GM15510 (cell line): ENCODE measurements around the gene RHOT2.

Source experiments
- POLR2A ChIP-seq: IDR thresholded peaks from 3 replicates; pipeline ENCODE4 v1.6.1; 2011; ENCODE audit warnings: borderline replicate concordance; ENCODE audit not compliant: insufficient read length; ENCODE audit errors: extremely low read depth

RHOT2 gene

DNA sequence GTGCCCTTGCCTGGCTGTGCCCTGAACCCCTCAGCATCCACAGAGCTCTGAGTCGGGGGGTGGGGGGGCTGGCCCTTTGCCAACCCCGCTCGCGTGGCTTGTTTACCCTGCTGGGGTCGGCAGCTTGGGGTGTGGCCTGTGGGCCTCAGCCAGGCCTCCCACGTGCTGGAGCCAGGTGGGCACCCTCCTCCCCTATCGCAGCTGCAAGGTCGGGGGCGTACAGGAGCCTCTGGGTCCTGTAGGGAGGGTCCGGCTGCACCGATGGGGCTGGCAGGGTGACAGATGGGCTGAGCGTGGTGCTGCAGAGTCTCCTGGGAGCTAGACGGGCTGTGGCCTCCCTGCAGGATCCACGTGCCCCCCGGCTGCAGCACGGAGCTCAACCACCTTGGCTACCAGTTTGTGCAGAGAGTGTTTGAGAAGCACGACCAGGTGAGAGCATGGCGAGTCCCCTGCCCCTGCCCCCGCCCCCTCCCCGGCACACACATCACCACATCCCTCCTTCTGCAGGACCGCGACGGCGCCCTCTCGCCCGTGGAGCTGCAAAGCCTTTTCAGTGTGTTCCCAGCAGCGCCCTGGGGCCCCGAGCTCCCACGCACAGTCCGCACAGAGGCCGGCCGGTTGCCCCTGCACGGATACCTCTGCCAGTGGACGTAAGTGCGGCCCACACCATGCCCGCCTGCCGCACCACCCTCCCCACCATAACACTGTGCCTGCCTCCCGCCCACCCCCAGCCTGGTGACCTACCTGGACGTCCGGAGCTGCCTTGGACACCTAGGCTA lies 3.6 kb downstream of the RHOT2 start:
- TF ChIP-seq POLR2A, result no peak

- TF ChIP-seq POLR2A, result no peak
These were observed 4.4 kb downstream of the RHOT2 start for GRCh38 chr16:672371-672770.

DNA sequence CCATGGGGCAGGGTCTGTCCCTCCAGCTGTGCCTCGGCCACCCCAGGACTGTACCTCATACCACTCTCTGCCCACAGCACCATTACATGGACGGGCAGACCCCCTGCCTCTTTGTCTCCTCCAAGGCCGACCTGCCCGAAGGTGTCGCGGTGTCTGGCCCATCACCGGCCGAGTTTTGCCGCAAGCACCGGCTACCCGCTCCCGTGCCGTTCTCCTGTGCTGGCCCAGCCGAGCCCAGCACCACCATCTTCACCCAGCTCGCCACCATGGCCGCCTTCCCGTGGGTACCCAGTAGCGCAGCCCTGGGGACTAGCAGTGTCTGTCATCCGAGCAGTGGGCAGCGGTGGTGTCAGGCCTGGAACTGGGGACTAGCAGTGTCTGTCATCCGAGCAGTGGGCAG lies 4.9 kb downstream of the RHOT2 start:
- TF ChIP-seq POLR2A, result no peak

- no peak for TF ChIP-seq POLR2A
These were observed 5.6 kb downstream of the RHOT2 start for GRCh38 chr16:673399-673991.

- no peak for TF ChIP-seq POLR2A
These were observed 6.4 kb downstream of the RHOT2 start for GRCh38 chr16:674214-674881.

DNA sequence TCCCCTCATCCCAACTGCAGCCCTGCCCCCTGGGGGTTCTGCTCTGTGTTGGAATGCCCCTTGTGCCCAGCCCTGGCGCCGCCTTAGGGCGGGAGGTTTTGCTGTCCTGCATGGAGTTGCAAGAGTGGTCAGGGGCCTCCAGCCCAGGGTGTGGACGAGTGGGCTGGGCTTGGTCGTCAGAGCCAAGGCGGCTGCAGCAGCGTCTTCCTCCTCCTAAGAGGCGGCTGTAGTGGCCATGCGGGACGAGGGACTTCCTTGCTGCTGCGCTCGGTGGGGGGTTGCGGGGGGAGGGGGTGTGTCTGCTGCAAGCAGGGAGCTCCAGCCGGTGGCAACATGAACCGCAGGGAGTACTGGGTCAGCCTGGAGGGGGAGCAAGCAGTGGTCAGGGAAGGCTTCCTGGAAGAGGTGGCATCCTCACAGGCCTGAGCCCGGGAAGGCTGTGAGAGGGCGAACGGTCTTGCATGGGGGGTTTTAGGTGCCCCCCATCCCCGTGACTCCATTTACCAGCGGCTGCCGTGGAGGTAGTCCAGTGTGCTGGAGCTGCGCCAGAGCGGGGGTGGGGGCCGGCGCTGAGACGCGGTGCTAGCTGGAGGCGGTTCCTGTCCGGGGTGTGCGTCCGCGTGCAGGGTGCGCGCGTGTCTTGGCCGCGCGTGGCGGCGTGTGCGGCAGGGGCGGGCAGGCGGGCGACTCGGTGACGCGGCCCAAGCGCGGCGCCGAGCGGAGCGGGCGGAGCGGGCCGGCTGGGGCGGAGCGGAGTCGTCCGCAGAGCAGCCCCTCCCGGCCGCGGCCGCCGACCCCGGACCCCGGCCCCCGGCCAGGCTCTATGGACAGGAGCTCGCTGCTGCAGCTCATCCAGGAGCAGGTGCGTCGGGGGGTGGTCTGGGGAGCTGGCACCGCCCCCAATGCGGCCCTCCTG lies 7.3 kb downstream of the RHOT2 start, which contains the start of gene RHBDL1:
Gene RHBDL1, plus strand, starts transcription at position 704 of the 916 bp plus-strand sequence. Its CDS starts 120 bp downstream, at position 824.
- TF ChIP-seq POLR2A, result no peak

DNA sequence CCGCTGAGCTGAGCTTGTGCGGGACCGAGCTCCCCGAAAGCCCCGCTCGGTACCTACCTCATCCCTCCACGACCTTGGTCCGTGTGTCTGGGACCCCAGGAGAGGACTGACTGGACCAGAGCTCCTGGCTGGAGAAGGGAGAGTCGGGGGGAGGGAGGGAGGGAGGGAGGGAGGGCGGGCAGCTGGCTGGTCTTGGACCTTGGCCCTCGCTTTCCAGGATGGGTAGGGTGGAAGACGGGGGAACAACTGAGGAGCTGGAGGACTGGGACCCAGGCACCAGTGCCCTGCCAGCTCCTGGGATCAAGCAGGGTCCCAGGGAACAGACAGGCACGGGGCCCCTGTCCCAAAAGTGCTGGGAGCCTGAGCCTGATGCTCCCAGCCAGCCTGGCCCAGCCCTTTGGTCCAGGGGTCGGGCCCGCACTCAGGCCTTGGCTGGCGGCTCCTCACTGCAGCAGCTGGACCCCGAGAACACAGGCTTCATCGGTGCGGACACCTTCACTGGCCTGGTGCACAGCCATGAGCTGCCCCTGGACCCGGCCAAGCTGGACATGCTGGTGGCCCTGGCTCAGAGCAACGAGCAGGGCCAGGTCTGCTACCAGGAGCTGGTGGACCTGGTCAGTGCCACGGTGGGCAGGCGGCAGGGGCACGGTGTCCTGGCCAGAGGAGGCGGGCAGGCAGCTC lies 8.1 kb downstream of the RHOT2 start:
- TF ChIP-seq POLR2A, result no peak

GRCh38 chr16:676565-676902 lies 8.6 kb downstream of the RHOT2 start:
- TF ChIP-seq POLR2A, result no peak

DNA sequence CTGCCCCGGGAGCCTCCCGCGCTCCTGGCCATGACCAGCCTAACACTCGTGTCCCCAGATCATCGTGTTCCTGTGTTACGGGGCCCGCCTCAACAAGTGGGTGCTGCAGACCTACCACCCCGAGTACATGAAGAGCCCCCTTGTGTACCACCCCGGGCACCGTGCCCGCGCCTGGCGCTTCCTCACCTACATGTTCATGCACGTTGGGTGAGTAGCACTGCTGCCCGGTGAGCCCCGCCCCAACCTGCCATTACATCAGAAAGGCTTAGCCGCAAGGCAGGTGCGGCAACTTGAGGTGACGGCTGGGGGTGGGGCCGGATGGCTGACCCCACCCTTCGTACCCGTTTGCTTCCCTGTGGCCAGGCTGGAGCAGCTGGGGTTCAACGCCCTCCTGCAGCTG lies 9.0 kb downstream of the RHOT2 start:
- TF ChIP-seq POLR2A, result no peak

- TF ChIP-seq POLR2A, result no peak
These were observed 9.6 kb downstream of the RHOT2 start for GRCh38 chr16:677316-678190.

DNA sequence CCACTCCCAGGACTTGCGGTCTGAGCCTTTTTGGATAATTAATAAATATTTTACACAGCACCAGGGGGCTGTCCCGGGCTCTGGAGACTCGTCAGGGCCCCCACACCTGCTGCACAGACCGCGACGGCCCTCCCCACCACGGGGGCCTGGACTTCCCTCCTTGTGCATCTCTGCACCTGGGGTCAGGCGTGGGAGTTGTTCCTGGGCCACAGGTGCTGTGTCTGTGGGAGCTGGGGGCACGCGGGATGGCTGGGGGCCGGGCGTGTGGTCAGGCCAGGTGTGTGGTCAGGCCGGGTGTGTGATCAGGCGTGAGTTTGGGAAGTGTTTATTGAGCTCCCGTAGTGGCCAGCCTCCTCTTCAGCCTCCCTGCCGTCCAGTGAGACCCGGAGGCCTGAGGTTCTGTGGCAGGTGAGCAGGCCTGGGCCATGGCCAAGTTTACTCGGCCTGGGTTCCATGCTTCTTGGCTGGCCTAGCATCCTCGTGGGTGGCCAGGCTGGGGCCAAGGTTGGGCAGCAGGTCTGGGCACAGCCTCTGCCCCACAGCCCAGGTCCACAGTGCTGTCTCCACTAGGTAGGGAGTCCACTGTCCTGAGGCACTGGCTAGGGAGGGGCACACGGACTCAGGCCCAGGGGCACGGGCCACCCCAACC lies 10.4 kb downstream of the RHOT2 start:
- no peak for TF ChIP-seq POLR2A

DNA sequence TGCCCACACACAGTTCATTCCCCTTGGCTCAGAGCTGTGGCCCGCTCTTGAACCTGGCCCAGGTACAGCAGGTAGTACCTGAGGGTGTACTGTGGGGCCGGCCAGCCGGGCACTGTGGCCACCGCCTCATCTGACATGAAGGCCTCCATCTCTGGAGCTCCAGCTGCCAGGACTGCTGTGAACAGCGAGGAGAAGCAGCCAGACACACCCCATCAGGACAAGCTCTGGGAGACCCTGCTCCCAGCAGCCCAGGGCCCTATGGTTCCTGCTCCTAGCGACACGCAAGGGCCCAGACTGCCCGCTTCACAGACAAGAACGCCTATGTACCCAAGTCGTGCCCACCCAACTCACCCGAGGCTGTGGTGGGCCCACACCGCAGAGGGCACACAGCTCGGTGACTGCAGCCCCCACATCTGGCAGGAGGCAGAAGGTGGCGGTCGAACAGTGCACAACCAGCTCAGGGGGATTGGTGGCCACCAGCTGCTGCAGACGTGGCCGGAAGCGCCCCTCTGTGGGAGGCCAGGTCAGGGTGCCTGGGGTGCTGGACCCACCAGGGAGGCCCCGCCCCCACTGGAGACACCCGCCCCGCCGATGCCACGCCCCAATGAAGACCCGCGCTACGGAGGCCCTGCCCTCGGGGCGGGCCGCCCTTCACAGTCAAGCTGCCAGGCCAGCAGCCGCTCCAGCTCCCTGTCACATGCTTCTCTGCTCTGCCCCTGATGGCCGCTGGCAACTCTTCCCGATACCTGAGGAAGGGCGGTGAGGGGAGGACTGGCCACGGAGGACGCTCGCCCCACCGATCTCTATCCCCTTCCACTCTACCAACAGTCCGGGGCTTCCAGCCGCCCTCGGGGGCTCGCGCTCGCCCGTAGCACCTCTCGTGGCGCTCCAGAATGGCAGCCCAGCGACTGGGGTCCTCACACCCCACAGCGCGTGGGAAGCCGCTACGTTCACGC lies 11.2 kb downstream of the RHOT2 start:
- TF ChIP-seq POLR2A, result peak; percentile 33
